DND-41 (cell line): ENCODE data around the gene MED12L.

Experiments used
- CTCF ChIP-seq: IDR thresholded peaks from 2 replicates; pipeline ENCODE4 v1.5.1; 2012; ENCODE audit warnings: borderline replicate concordance, low read length, moderate library complexity, mild to moderate bottlenecking; ENCODE audit not compliant: poor library complexity, severe bottlenecking; ENCODE audit errors: extremely low read depth
- EZH2 ChIP-seq: IDR thresholded peaks from 3 replicates; pipeline ENCODE4 v1.6.1; 2012; ENCODE audit warnings: borderline replicate concordance, low read depth, mild to moderate bottlenecking, moderate library complexity, low read length, inconsistent platforms; ENCODE audit not compliant: severe bottlenecking

- TF ChIP-seq CTCF = no peak
- TF ChIP-seq EZH2 = no peak
These were observed 348.9 kb downstream of the MED12L start for GRCh38 chr3:151434151-151434890.
